CD4-positive, alpha-beta T cell treated with Interleukin-15 for 4 hours (primary cell): ENCODE measurements around the gene CEACAM4.
"Not testable (repeated sequence)": the region's sequence is repeated elsewhere in the genome, so short reads cannot be mapped to it uniquely, and the experiment has no call there.

Experiments
- DNase-seq: peaks from one replicate; pipeline ENCODE4 v3.0.0-alpha.2; 2020; ENCODE audit warnings: low spot score

The CEACAM4 gene

DNA sequence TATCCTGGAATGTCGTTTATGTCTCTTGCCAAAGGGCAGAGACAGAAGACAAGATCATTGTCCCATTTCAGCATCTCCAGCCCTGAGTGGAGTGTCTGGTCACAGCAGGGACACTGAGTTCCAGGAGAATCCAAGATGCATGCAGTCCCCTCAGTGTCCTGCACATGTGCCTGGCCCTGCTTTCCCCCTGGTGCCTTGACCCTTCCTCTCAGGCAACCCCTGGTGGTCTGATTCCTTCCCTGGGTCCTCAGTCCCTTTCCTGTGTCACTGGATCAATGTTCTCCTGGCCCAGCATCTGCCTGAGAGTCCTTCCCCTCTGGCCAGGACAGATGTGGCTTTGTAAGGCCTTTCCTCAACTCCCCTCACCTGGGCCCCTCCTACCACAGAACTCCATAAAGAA lies 41.9 kb downstream of the CEACAM4 start:
- no peak for DNase-seq

DNA sequence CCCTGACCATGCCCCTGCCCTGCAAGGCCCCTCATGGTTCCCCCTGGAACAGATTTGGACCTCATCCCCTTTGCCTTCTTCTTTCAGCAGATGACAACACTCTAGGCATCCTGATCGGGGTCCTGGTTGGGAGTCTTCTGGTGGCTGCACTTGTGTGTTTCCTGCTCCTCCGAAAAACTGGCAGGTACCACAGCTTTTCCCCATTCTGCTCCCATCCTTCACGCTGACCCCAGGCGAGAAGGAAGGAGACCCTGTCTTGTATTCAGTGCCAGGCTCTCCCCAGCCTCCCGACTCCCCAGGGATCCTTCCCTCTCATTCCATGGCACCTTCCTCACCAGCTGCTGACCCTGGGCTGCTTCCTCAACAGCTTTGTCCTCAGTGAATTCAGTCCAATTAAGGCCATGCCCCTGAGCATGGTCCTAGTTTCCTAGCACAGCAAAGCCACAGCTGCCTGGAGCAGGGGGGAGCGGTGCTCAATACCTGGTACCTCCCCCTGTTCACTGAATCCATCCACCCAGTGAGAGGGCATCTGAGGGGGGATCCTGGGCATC lies 42.5 kb downstream of the CEACAM4 start:
- no peak for DNase-seq

DNA sequence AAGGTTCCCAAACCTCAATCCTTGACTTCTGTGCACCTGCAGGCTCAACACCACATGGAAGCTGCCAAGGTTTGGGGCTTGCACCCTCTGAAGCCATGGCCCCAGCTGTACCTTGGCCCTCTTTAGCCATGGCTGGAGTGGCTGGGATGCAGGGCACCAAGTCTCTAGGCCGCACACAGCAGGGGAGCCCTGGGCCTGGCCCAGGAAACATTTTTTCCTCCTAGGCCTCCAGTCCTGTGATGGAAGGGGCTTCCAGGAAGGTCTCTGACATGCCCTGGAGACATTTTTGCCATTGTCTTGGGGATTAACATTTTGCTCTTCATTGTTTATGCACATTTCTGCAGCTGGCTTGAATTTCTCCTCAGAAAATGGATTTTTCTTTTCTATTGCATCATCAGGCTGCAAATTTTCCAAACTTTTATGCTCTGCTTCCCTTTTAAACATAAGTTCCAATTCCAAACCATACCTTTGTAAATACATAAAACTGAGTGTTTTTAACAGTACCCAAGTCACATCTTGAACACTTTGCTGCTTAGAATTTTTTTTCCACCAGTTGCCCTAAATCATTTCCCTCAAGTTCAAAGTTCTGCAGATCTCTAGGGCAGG lies 44.2 kb downstream of the CEACAM4 start:
- not testable (repeated sequence) for DNase-seq

DNA sequence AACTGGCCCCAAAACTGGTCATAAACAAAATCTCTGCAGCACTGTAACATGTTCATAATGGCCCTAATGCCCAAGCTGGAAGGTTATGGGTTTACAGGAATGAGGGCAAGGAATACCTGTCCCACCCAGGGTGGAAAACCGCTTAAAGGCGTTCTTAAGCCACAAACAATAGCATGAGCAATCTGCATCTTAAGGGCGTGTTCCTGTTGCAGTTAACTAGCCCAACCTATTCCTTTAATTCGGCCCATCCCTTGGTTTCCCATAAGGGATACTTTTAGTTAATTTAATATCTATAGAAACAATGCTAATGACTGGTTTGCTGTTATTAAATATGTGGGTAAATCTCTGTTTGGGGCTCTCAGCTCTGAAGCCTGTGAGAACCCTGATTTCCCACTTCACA lies 45.8 kb downstream of the CEACAM4 start:
- not testable (repeated sequence) for DNase-seq

DNA sequence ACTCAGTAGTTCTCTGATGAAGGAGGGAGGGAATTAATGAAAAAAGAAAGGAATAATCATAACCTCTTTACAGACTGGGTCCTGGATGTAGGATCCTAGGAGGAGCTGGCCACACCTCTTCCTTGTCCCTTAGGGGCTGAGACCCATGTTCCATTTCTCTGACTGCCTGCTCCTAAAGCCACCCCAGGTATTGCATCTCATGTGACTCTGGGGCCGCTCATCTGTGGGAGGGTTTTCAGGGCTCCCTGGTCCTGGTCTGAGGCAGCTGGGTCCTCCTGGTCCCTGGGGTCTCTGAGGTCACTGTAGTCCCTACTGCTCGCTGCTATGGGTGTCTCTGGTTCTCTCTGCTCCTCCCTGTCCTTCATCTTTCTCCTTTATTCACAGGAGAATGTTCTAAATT lies 48.0 kb downstream of the CEACAM4 start:
- no peak for DNase-seq

DNA sequence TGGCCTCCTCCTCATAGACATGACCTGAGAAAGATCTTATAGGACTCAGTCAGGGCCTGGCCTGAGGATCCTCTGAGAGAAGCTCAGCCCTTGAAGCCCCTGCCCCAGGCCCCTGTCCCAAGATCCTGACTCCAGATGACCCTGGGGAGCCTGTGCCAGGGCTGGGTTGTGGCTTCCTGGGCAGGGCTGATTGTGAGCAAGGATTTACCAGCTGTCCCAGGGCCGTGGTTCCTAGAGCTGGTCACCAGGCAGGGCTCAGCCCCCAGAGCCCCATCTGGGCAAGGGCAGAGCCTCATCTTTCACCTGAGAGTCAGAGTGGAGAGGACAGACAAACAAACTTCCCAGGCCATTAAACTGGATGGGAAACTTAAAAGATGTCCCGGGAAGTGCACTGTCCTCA lies 49.0 kb downstream of the CEACAM4 start:
- no peak for DNase-seq

DNA sequence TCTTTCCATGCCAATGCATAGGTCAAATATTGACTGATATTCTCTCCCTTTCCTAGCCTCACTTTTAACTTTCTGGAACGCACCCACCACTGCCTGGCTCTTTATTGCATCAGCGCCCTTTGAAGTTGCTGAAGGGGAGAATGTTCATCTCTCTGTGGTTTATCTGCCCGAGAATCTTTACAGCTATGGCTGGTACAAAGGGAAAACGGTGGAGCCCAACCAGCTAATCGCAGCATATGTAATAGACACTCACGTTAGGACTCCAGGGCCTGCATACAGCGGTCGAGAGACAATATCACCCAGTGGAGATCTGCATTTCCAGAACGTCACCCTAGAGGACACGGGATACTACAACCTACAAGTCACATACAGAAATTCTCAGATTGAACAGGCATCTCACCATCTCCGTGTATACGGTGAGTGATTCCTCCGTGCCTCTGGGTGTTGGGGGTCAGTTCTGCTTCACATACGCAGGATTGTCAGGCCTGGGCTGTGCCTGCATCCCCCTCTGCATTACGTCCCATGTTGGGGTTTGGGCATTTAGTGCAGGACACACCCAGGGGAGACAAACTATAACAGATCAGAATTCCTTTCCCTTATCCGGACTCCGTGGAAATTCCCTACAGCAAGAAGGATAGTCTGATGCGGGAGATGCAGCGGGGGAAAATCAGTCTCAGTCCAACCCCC lies 49.6 kb downstream of the CEACAM4 start:
- no peak for DNase-seq

DNA sequence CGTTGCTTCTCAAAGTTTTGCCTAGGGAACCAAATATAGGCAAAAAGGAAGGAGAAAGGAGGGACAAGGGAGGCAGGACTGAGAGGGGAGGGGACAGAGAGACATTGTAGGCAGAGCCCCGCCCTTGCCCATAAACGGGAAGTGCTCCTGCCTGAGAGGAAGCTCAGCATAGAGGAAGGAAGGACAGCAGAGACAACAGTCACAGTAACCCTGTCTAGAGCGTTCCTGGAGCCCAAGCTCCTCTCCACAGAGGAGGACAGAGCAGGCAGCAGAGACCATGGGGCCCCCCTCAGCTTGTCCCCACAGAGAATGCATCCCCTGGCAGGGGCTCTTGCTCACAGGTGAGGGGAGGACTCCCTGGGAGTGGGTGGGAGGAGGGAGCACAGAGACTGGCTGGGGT lies 50.9 kb downstream of the CEACAM4 start, which contains the start of gene CEACAM21:
TSS of gene CEACAM21 (plus strand) at position 169 of the 400 bp plus-strand sequence. CDS start at position 278, 109 bp downstream.
- peak; percentile 52 for DNase-seq

DNA sequence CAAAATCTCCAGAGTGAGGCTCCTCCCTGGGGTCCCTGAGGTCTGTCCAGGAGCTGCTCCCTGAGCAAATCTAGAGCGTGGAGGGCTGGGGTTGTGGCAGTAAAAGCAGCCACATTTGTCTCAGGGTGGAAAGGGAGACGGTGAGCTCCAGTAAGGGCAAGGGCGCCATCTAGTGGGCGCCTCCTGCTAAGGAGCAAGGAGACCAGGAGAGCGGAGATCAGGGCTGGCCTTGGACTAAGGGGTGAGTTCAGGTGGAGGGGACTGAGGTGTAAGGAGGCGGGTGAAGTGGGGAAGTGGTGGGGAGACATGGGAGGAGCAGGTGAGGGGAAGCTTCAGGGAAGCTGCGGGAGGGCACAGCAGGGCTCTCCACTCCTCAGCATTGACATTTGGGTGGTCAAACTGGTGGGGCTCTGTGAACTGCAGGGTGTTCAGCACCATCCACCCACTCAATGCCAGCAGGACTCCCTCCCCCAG lies 56.2 kb downstream of the CEACAM4 start:
- DNase-seq, result peak; percentile 85

DNA sequence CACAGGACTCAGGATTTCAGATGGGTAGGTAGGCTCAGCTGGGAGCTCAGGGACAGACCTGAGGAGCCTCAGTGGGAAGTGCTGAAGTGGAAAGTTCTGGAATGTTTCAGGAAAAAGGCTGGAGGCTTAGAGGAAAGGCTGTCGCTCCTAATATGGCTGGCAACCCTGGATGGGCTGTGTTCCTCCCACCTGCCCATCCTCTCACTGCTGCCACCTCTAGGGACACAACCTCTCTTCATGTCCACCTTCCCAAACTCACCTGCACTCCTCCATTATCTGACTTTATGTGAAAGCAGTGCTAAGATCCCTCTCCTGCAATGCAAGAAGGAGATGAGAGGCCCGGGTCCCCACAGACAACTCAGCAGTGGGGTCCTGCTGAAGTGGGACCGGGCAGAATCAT lies 56.7 kb downstream of the CEACAM4 start:
- no peak for DNase-seq

DNA sequence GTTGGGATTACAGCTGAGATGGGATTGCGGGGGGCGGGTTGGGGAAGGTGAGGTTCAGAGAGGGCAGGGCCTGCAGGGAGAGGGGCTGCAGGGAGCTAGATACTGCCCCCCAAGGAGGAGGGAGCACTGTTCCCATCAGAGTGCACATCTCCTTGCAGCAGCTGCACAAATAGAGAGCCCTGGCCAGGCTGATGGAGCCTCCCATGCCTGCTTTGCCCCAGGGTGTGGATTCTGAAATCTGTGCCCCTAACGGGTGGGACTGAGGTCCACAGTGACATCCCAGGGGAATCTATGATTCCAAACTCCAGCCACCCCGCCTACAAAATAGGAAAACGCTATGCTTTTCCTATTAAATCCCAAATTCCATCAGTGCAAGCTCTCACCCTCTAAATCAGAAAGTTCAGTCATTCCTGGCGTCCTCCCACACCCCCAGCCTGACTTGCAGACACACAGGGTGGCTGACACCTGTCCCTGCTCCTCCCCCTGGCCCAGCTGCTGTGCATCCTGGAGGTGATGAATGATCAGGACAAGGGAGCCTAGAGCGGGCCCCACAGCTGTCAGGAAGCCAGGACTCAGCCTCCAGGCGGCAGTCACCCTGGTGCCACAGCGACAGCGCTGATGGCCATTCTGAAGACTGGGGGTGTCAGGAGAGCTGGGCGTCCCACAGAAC lies 57.3 kb downstream of the CEACAM4 start:
- no peak for DNase-seq
